ENCODE measurements around the gene HERC3.

- TF ChIP-seq CTCF (IDR thresholded peaks at IDR 0.05) (no peak), POLR2A (IDR thresholded peaks at IDR 0.05) (no peak)
Measured at GRCh38 chr4:88745581-88746163, 153.4 kb downstream of the HERC3 start.

Data from lower leg skin (tissue), 3 donors.